HG02938 (cell line): ENCODE results near the gene SLC6A7.
"Not testable (repeated sequence)": the region's sequence is repeated elsewhere in the genome, so short reads cannot be mapped to it uniquely, and the experiment has no call there.

Experiments
- ATAC-seq: cut with Tn5 transposase; IDR thresholded peaks from one replicate; pipeline ENCODE4 v1.9.1; 2021; ENCODE audit warnings: mild to moderate bottlenecking, moderate library complexity; ENCODE audit not compliant: unreplicated experiment

The SLC6A7 gene

GRCh38 chr5:150215979-150216944 lies 26.4 kb downstream of the SLC6A7 start:
- ATAC-seq, result no peak

- no peak for ATAC-seq
Observed at GRCh38 chr5:150217038-150217437, 27.2 kb downstream of the SLC6A7 start.

- peak; percentile 83 for ATAC-seq
Observed at GRCh38 chr5:150217873-150218692, 28.2 kb downstream of the SLC6A7 start.

- ATAC-seq, result no peak
Observed at GRCh38 chr5:150218693-150219035, 28.8 kb downstream of the SLC6A7 start.

GRCh38 chr5:150219142-150219541 lies 29.3 kb downstream of the SLC6A7 start:
- no peak for ATAC-seq

GRCh38 chr5:150219861-150220260 lies 30.0 kb downstream of the SLC6A7 start:
- ATAC-seq, result no peak

- no peak for ATAC-seq
Observed at GRCh38 chr5:150221471-150221870, 31.6 kb downstream of the SLC6A7 start.

GRCh38 chr5:150222906-150223305 lies 33.0 kb downstream of the SLC6A7 start:
- no peak for ATAC-seq

- no peak for ATAC-seq
Observed at GRCh38 chr5:150223474-150223873, 33.6 kb downstream of the SLC6A7 start.

- no peak for ATAC-seq
Observed at GRCh38 chr5:150224483-150225027, 34.7 kb downstream of the SLC6A7 start.

GRCh38 chr5:150227036-150227435 lies 37.2 kb downstream of the SLC6A7 start:
- no peak for ATAC-seq

GRCh38 chr5:150227606-150228273 lies 37.9 kb downstream of the SLC6A7 start:
- no peak for ATAC-seq

- ATAC-seq, result no peak
Observed at GRCh38 chr5:150229571-150229970, 39.7 kb downstream of the SLC6A7 start.

- ATAC-seq, result no peak
Observed at GRCh38 chr5:150230842-150231241, 41.0 kb downstream of the SLC6A7 start.

GRCh38 chr5:150233706-150234105 lies 43.8 kb downstream of the SLC6A7 start:
- ATAC-seq, result not testable (repeated sequence)

- no peak for ATAC-seq
Observed at GRCh38 chr5:150234576-150235499, 45.0 kb downstream of the SLC6A7 start.

GRCh38 chr5:150235500-150235854 lies 45.6 kb downstream of the SLC6A7 start:
- no peak for ATAC-seq

- no peak for ATAC-seq
Observed at GRCh38 chr5:150236313-150236712, 46.5 kb downstream of the SLC6A7 start.

GRCh38 chr5:150236981-150237754 lies 47.3 kb downstream of the SLC6A7 start:
- ATAC-seq, result no peak
